HTR-8/SVneo (cell line): ENCODE measurements around the gene TERB2.
"Not testable (repeated sequence)": the region's sequence is repeated elsewhere in the genome, so short reads cannot be mapped to it uniquely, and the experiment has no call there.

Source experiments
- DNase-seq: peaks from one replicate; pipeline ENCODE4 v3.0.0; 2011; ENCODE audit warnings: low spot score, mixed read lengths; ENCODE audit not compliant: insufficient read length
- FAIRE-seq: peaks from 2 replicates; lab custom pipeline; 2011; peaks lifted over from hg19 to GRCh38; lab: Jason Lieb, UNC

TERB2 gene

DNA sequence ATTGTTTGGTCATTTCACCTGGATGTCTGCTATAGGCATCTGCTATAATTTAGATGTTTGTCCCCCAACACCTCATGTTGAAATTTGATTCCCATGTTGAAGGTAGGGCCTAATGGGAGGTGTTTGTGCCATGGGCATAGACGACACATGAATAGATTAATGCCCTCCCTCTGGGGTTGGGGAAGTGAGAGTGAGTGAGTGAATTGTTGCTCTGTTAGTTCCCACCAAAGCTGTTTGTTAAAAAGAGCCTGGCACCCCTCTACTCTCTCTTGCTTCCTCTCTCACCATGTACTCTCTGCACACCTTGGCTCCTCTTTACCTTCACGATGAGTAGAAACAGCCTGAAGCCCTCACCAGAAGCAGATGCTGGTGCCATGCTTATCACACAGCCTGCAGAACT, 42.6 kb downstream of the TERB2 start:
- no peak for FAIRE-seq
- no peak for DNase-seq

DNA sequence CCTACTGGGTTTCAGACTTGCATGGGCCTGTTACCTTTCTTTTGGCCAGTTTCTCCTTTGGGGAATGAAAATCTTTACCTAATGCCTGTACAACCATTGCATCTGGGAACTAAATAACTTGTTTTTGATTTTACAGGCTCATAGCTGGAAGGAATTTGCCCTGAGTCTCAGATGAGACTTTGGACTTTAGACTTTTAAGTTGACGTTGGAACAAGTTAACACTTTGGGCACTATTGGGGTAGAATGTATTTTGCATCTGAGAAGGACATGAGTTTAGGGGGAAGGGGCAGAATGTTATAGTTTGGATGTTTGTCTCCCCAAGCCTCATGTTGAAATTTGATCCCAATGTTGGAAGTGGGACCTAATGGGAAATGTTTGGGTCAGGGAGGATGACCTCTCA, 44.7 kb downstream of the TERB2 start:
- not testable (repeated sequence) for DNase-seq, FAIRE-seq

DNA sequence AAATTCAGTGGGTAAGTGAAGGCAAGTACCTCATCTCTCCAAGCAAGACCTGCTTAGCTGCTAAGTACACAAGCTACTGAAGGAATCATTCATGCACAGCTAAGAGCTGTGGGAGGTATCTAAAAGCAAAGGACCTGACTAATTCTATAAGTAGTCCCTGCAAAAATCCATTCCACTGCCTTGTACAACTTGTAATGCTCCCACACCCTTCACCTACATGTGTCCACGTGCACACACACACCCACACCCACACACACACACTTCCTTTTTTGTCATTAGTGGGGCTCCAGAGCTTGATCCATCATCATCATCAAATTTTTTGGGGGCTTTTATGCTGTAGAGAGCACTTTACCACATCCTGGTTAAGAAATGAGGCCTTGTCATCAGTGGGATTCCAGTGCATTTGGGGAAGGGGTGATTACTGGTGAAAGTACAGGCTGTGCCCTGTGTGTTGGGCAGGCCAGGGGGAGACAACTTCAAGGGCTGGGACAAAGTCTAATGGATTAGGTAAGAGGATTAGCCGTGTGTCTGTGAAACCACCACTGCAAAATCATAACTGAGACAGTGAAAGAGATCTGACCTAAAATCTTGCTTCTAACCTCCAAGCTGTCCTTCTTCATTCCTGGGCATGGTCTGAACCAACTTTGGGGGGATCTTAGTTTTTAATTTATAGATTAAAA, 47.4 kb downstream of the TERB2 start:
- FAIRE-seq: peak; percentile 26
- not testable (repeated sequence) for DNase-seq

DNA sequence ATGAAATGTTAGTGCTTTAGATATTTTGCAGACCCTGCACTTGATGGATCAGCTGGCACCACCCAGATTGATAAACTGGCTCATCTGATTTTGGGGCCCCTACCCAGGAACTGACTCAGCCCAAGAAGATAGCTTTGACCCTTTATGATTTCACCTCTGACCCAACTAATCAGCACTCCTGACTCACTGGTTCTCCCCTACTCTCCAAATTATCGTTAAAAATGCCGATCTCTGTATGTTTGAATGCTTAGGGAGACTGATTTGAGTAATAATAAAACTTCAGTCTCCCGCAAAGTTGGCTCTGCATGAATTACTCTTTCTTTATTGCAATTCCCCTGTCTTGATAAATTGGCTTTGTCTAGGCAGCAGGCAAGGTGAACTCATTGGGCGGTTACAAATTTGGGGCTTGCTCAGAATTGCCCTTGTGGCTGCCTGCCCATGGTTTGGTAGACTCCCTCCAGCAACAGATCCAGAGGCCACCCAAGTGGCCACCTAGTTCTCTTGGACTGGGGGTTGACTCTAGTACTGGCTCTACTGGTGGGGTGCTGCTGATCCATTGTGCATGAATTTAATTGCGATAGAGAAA, 48.2 kb downstream of the TERB2 start:
- FAIRE-seq: not testable (repeated sequence)

DNA sequence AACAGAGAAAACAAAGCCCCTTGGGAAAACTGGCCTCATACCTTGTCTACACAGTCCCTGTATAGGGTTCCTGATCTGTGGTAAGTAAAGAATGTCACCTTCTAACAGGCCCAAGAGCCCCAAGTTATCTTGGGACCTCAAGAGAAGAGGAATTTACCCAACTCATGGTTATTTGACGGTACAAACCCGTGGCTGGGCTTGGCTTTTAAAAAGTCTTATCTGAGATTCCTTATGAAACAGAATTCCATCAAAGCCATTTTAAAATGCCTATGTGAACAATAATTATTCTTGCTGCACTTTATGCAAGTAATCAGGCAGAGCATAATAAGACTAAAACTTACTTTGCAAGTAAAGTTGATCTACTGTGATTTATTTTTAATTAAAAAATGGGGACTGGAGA, 52.6 kb downstream of the TERB2 start:
- no peak for FAIRE-seq
- DNase-seq: no peak

More for the DNA sequence above, 48.2 kb downstream of the TERB2 start:
- DNase-seq: not testable (repeated sequence)

DNA sequence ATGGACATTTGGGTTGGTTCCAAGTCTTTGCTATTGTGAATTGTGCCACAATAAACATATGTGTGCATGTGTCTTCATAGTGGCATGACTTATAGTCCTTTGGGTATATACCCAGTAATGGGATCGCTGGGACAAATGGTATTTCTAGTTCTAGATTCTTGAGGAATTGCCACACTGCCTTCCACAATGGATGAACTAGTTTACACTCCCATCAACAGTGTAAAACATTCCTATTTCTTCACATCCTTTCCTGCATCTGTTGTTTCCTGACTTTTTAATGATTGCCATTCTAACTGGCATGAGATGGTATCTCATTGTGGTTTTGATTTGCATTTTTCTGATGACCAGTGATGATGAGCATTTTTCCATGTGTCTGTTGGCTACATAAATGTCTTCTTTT, 58.6 kb downstream of the TERB2 start:
- not testable (repeated sequence) for DNase-seq, FAIRE-seq

DNA sequence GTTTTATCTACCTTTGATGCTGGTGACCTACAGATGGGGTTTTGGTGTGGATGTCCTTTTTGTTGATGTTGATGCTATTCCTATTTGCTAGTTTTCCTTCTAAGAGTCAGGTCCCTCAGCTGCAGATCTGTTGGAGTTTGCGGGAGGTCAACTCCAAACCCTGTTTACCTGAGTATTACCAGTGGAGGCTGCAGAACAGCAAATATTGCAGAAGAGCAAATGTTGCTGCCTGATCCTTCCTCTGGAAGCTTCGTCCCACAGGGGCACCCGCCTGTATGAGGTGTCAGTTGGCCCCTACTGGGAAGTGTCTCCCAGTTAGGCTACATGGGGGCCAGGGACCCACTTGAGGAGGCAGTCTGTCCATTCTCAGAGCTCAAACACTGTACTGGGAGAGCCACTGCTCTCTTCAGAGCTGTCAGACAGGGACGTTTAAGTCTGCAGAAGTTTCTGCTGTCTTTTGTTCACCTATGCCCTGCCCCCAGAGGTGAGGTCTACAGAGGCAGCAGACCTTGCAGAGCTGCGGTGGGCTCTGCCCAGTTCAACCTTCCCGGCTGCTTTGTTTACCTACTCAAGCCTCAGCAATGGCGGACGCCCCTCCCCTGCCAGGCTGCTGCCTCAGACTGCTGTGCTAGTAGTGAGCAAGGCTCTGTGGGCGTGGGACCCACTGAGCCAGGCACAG, 63.9 kb downstream of the TERB2 start:
- not testable (repeated sequence) for FAIRE-seq, DNase-seq

DNA sequence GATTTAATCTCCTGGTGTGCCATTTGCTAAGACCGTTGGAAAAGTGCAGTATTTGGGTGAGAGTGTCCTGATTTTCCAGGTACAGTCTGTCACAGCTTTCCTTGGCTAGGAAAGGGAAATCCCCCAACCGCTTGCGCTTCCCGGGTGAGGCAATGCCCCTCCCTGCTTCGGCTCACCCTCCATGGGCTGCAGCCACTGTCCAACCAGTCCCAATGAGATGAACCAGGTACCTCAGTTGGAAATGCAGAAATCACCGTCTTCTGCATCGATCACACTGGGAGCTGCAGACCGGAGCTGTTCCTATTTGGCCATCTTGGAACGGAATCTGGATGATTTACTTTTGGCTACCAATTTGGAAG, 64.4 kb downstream of the TERB2 start:
- DNase-seq, FAIRE-seq: not testable (repeated sequence)

DNA sequence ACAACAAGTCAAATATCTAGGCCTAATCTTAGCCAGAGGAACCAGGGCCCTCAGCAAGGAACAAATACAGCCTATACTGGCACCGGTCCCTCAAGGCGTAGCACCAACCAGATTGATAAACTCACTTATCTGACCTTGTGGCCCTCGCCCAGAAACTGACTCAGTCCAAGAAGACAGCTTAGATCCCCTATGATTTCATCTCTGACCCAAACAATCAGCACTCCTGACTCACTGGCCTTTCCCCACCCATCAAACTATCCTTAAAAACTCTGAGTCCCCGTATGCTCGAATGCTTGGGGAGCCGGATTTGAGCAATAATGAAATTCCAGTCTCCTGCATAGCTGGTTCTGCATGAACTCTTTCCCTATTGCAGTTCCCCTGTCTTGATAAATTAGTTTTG, 64.9 kb downstream of the TERB2 start:
- FAIRE-seq (no peak), DNase-seq (no peak)

DNA sequence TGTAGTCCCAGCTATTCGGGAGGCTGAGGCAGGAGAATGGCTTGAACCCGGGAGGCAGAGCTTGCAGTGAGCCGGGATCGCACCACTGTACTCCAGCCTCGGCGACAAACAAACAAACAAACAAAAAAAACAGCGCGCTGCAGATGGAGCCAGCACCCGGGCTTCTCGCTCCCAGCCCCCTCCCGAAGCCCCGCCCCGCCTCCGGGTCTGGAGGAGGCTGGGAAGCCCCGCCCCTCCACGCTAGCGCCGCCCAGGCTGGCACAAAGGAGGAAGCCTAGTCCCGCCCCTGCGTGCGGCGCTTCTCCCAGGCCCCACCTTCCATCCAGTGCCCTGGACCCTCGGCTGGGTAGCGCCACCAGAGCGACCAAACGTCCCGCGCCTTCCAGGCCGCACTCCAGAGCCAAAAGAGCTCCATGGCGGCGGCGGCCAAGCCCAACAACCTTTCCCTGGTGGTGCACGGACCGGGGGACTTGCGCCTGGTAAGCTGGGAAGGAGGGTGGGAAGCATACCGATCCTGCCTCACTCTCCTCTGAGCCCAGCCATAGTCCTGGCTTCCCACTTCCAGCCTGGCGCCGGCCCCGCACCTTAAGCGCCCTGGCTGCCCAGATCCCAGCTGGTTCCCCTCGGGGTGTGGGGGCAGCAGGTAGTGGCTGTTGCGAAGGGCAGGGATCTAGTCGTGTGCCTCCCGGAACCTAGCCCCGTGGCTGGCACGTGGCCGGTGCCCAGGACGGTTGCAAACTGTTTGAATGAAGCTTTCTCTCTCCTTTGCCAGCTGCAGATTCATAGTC, 66.6 kb downstream of the TERB2 start, which contains the start of gene SORD:
TSS of gene SORD (plus strand) at position 325 of the 788 bp plus-strand sequence. CDS start at position 414, 89 bp downstream.
- FAIRE-seq (no peak), DNase-seq (peak; percentile 93)

DNA sequence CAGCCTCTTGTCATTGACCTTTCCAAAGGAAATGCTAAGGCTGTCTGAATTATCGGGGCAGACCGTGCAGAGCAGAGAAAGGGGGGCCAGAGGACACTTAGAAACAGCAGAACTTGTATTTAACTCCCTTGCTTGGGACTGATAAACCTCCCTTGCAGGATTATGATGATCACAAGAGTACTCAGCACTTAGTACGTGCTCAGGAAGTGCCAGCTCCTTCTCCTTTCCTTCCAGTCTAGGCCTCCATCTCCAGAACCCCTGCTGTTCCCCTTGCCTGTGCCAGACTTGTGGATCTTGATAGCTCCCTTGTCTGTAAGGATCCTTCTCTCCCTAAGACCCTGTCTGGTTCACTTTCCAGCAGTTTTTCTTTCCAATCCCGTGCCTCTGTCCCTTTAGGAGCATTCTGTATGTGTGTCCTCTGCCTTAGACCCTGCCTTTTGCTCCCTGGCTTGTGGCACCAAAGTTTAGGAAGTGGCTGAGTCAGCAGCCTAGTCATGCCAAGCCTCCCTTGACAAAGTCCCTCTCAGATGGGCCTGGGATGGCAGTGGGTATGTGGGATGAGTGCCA, 67.3 kb downstream of the TERB2 start:
- DNase-seq: peak; percentile 10

DNA sequence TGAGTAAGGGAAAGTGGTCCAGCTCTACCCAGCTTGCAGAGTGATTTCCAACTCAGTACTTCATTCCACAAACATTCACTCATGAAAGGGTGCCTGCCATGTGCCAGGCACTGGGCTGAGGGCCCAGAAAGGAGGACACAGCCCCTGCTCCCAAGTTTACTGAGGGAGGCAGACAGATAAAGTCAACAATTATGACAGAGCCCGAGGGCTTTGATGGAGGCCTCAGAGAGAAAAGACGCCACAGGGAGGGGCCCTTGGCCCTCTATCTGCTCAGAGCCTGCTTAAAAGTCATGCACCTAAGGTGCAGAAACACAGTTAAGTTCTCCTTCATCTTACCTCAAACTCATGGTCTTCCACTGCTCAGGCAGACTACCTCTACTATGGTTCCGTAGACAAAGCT, 68.2 kb downstream of the TERB2 start:
- DNase-seq, FAIRE-seq: not testable (repeated sequence)

More for the DNA sequence above, 67.3 kb downstream of the TERB2 start:
- no peak for FAIRE-seq

DNA sequence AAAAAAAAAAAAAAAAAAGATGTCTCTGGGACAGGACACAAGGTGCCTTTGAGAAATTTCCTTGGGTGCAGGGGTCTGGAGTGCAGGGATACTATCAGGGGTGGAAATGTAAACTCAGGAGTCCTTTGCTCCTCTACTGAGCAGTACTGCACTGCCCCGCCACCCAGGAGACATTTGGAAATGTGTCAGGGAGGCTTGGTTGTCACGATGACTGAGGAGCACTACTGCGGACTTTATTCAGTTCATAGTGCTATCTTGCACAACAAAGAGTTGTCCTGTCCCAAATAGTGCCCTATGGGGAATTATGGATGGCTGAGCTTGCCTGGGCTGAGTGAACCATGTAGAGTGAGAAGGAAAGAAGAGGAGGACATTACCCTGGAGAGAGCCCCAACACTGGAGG, 69.1 kb downstream of the TERB2 start:
- DNase-seq, FAIRE-seq: not testable (repeated sequence)

DNA sequence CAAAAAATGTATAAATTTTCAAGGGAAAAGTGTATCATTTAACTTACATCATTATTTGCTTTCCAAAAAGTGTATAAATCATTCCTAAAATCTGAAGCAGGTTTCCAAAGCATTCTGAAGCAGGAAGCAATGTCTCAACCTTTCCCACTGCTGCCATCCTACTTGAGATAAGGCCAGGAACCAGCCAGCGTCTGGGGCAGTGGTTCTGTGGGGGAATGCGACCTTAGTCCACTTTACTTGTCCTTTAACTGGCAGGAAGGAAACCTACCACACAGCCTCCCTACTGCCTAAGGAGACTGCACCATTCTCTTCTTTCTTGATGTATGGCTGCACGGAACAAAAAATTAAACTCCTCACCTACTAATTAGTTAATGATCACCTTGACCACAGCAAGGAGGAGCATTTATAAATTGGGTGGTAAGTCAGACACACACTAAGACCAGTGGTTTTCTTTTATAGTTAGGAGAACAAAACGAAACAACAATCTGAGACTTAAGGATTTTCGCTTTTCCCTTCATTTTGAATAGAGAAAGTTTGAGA, 70.2 kb downstream of the TERB2 start:
- FAIRE-seq: no peak

DNA sequence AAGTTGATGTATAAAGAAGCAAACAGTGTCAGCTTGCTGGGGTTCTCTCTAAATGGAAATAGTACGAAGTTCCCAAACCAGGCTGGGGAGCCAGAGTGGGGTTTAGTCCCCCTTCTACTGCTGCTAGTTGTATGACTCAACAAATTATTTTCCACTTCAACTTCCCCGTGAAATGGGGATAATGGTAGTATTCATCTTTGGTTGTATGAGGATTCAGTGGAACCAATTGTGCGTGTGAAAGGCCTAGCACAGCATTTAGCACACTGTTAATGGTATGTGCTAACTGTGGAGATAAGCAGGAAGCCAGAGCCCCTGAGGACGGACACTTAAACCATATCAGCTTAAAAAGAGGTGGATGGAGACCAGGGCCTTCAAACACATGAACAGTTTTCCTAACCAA, 70.7 kb downstream of the TERB2 start:
- DNase-seq (no peak), FAIRE-seq (no peak)

More for the DNA sequence above, 70.2 kb downstream of the TERB2 start:
- no peak for DNase-seq
